ENCODE measurements around the gene ZNF524. TPM values are rescaled to one million over a fixed set of nuclear protein-coding genes. Genes with fewer than 3 reads are reported as not detected.

ZNF524 gene
- total and polyA plus RNA-seq, 9 of the 15 experiments (the other 6 are each of a cell fraction or from before 2014, with no cell fraction given): 0.08 to 15.6 (median 2.9) TPM

DNA sequence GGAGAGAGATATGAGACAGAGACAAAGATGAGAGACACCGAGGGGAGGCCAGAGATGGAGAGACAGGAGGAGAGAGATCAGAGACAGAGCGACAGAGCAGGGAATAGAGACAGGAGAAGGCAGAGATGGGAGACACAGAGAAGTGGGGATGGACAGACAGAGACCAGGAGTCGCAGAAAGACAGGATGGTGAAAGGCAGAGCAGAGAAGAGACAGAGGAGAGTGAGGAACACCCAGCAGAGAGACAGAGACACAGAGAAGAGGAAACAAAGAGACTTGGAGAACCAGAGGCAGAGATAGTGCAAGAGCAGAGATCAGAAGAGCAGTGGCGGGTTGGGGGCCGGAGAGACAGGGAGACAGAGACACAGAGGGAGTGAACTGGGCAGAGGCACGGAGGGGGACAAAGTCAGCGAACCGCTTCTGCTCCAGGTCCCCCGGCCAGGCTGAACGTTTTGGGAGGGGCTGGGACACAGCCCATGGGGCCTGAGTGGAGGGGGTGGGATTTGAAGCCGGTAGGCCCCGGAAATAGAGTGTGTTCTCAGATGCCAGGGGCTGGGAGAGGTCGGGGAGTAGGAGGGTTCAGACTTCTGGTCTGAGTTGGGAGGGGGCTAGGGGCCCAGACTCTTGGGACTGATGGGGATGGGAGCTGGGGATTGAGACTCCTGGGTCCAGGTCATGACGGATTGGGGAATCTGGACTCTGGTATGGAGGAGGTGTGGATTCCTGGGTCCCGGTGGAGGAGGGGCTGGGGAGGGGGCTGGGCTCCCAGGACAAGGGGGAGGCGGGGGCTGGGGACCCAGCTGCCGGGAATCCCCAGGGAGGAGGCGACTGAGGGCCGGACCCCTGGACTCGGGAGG lies 20.1 kb upstream of the ZNF524 start (continued):
- TF ChIP-seq NKRF (IDR thresholded peaks at IDR 0.05; ENCODE audit: borderline replicate concordance) (no peak), CEBPG (CRISPR knock-in tag; IDR thresholded peaks at IDR 0.05) (no peak), CEBPG (tag; conservative IDR thresholded peaks at IDR 0.05 in 1 of 2, IDR thresholded peaks at IDR 0.05 in 1 of 2) (no peak), POLR2AphosphoS2 (IDR thresholded peaks at IDR 0.05; ENCODE audit: low read length) (no peak), ZNF274 (IDR thresholded peaks at IDR 0.05; ENCODE audit: borderline replicate concordance, low read depth, low read length) (no peak), ZNF696 (CRISPR knock-in tag; conservative IDR thresholded peaks at IDR 0.05) (no peak), ELK1 (CRISPR knock-in tag; IDR thresholded peaks at IDR 0.05) (no peak), ELF4 (CRISPR knock-in tag; IDR thresholded peaks at IDR 0.05) (0 out of 2 replicates have a peak, but pooled peaks have one; percentile 11), MCM7 (IDR thresholded peaks at IDR 0.05) (no peak), ZNF146 (CRISPR knock-in tag; IDR thresholded peaks at IDR 0.05; ENCODE audit: unreplicated experiment) (no peak), MEIS2 (IDR thresholded peaks at IDR 0.05; ENCODE audit: partially characterized antibody) (no peak), HNRNPH1 (optimal IDR thresholded peaks at IDR 0.05; ENCODE audit: low read depth, low read length) (no peak)
- TF ChIP-seq, protein P1, sequence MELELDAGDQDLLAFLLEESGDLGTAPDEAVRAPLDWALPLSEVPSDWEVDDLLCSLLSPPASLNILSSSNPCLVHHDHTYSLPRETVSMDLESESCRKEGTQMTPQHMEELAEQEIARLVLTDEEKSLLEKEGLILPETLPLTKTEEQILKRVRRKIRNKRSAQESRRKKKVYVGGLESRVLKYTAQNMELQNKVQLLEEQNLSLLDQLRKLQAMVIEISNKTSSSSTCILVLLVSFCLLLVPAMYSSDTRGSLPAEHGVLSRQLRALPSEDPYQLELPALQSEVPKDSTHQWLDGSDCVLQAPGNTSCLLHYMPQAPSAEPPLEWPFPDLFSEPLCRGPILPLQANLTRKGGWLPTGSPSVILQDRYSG (tag; conservative IDR thresholded peaks at IDR 0.05; ENCODE audit: low read depth): no peak
- TF ChIP-seq, protein P2, sequence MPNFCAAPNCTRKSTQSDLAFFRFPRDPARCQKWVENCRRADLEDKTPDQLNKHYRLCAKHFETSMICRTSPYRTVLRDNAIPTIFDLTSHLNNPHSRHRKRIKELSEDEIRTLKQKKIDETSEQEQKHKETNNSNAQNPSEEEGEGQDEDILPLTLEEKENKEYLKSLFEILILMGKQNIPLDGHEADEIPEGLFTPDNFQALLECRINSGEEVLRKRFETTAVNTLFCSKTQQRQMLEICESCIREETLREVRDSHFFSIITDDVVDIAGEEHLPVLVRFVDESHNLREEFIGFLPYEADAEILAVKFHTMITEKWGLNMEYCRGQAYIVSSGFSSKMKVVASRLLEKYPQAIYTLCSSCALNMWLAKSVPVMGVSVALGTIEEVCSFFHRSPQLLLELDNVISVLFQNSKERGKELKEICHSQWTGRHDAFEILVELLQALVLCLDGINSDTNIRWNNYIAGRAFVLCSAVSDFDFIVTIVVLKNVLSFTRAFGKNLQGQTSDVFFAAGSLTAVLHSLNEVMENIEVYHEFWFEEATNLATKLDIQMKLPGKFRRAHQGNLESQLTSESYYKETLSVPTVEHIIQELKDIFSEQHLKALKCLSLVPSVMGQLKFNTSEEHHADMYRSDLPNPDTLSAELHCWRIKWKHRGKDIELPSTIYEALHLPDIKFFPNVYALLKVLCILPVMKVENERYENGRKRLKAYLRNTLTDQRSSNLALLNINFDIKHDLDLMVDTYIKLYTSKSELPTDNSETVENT (CRISPR knock-in tag; IDR thresholded peaks at IDR 0.05): no peak
- TF ChIP-seq, protein P3, sequence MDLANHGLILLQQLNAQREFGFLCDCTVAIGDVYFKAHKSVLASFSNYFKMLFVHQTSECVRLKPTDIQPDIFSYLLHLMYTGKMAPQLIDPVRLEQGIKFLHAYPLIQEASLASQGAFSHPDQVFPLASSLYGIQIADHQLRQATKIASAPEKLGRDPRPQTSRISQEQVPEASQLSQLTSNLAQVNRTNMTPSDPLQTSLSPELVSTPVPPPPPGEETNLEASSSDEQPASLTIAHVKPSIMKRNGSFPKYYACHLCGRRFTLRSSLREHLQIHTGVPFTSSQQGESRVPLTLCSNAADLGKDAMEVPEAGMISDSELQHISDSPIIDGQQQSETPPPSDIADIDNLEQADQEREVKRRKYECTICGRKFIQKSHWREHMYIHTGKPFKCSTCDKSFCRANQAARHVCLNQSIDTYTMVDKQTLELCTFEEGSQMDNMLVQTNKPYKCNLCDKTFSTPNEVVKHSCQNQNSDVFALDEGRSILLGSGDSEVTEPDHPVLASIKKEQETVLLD (IDR thresholded peaks at IDR 0.05): 0 out of 2 replicates have a peak, but pooled peaks have one; percentile 33
